ENCODE measurements around the gene SLC11A1.

SLC11A1 gene

GRCh38 chr2:218397463-218397819, 15.4 kb downstream of the SLC11A1 start:
- DNase-seq (ENCODE audit: low read depth) = no peak
- TF ChIP-seq CTCF (conservative IDR thresholded peaks at IDR 0.05; ENCODE audit: low read length) = no peak
- peak overlapping the region; percentile 89 for H3K4me3 ChIP-seq (ENCODE audit: low read length)

DNA sequence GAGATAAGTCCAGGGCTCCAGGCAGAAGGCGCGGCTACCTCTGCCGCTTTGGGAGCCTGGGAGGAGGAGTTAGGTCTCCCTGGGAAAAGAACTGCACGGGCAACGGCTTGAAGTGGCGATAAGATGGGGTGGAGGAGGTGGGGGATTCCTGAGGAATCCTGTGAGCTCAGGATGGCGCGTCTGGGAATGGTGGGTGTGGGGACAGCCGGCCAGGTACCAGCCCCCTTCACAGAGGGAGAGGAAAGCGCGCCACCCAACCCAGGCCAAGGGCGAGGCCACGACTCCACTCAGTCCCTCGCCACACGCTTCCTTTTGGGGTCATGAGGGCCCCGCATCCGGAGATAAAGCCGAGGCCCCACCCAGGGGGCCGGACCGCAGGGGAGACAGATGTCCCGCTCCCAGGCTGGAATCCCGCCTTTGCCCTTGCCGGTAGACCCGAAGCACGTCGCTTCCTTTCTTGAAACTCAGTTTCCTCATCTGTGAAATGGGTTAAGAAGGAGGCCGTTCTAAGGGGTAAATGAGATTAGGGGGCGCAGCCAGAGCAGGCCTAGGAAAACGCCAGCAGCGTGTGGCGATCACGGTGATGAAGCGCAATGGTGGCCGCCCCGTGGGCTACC, 15.9 kb downstream of the SLC11A1 start:
- peak; percentile 83 for DNase-seq (ENCODE audit: low read depth)
- H3K4me3 ChIP-seq (ENCODE audit: low read length) = peak overlapping the region; percentile 89
- no peak for TF ChIP-seq CTCF (conservative IDR thresholded peaks at IDR 0.05; ENCODE audit: low read length)

GRCh38 chr2:218398437-218399390, 16.6 kb downstream of the SLC11A1 start:
- peak; percentile 86 for DNase-seq (ENCODE audit: low read depth)
- H3K4me3 ChIP-seq (ENCODE audit: low read length) = peak overlapping the region; percentile 89
- no peak for TF ChIP-seq CTCF (conservative IDR thresholded peaks at IDR 0.05; ENCODE audit: low read length)

DNA sequence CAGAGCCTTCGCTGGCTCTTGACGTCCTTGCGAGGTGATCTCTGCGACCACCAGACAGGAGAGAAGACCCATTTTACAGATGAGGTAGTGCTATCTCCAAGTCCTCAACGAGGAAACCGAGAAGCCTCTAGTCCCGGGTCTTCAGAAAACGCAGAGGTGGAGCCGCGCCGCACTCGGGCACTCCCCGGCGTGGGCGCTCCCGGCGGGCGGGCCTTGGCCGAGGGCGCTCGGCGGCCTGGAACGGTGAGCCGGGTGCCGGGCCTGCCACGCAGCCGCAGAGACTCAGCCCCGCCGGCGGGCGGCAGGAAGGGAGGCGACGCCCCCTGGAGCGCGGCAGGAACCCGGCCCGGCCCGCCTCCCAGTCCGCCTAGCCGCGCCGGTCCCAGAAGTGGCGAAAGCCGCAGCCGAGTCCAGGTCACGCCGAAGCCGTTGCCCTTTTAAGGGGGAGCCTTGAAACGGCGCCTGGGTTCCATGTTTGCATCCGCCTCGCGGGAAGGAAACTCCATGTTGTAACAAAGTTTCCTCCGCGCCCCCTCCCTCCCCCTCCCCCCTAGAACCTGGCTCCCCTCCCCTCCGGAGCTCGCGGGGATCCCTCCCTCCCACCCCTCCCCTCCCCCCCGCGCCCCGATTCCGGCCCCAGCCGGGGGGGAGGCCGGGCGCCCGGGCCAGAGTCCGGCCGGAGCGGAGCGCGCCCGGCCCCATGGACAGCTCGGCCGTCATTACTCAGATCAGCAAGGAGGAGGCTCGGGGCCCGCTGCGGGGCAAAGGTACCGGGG, 17.5 kb downstream of the SLC11A1 start, which contains the start of gene CTDSP1:
TSS of gene CTDSP1 (plus strand) at position 478 of the 776 bp plus-strand sequence. CDS start at position 701, 223 bp downstream.
- DNase-seq (ENCODE audit: low read depth) = peak; percentile 97
- no peak for TF ChIP-seq CTCF (conservative IDR thresholded peaks at IDR 0.05; ENCODE audit: low read length)
- peak within 1 kb of the TSS; percentile 89 for H3K4me3 ChIP-seq (ENCODE audit: low read length)

GRCh38 chr2:218400167-218400929, 18.3 kb downstream of the SLC11A1 start:
- peak overlapping the region; percentile 77 for H3K4me3 ChIP-seq (ENCODE audit: low read length)
- no peak for DNase-seq (ENCODE audit: low read depth)
- no peak for TF ChIP-seq CTCF (conservative IDR thresholded peaks at IDR 0.05; ENCODE audit: low read length)

Measured in AG10803 (cell line).